ENCODE results near the gene GALNT3.

DNA sequence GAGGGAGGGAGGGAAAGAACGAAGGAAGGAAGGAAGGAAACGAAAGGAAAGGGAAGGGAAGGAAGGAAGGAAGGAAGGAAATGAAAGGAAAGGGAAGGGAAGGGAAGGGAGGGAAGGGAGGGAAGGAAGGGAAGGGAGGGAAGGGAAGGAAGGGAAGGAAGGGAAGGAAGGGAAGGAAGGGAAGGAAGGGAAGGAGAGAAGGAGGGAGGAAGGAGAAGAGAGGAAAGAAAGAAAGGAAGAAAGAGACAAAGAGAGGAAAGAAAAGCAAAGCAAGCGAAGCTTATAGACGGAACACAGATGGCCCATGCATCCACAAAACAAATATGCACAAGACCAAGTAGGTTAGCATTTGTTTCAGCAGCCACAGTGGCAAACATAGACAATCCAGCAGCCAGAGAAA is 20.4 kb upstream of the GALNT3 start:
- TF ChIP-seq EP300 (IDR thresholded peaks at IDR 0.05; ENCODE audit: borderline replicate concordance in 1 of 2, low read depth in 1 of 2, low read length in 1 of 2) = no peak
- no peak for TF ChIP-seq SMC3 (IDR thresholded peaks at IDR 0.05; ENCODE audit: low read depth, low read length)
- TF ChIP-seq, protein P1, sequence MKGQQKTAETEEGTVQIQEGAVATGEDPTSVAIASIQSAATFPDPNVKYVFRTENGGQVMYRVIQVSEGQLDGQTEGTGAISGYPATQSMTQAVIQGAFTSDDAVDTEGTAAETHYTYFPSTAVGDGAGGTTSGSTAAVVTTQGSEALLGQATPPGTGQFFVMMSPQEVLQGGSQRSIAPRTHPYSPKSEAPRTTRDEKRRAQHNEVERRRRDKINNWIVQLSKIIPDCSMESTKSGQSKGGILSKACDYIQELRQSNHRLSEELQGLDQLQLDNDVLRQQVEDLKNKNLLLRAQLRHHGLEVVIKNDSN (IDR thresholded peaks at IDR 0.05; ENCODE audit: borderline replicate concordance, low read depth) = no peak
- TF ChIP-seq, protein P2, sequence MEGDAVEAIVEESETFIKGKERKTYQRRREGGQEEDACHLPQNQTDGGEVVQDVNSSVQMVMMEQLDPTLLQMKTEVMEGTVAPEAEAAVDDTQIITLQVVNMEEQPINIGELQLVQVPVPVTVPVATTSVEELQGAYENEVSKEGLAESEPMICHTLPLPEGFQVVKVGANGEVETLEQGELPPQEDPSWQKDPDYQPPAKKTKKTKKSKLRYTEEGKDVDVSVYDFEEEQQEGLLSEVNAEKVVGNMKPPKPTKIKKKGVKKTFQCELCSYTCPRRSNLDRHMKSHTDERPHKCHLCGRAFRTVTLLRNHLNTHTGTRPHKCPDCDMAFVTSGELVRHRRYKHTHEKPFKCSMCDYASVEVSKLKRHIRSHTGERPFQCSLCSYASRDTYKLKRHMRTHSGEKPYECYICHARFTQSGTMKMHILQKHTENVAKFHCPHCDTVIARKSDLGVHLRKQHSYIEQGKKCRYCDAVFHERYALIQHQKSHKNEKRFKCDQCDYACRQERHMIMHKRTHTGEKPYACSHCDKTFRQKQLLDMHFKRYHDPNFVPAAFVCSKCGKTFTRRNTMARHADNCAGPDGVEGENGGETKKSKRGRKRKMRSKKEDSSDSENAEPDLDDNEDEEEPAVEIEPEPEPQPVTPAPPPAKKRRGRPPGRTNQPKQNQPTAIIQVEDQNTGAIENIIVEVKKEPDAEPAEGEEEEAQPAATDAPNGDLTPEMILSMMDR (IDR thresholded peaks at IDR 0.05) = no peak
- no peak for TF ChIP-seq FOSL2 (IDR thresholded peaks at IDR 0.05; ENCODE audit: borderline replicate concordance, low read depth)
- TF ChIP-seq POLR2AphosphoS5 (IDR thresholded peaks at IDR 0.05; ENCODE audit: low read depth, low read length) = no peak
- TF ChIP-seq, protein P3, sequence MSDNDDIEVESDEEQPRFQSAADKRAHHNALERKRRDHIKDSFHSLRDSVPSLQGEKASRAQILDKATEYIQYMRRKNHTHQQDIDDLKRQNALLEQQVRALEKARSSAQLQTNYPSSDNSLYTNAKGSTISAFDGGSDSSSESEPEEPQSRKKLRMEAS (IDR thresholded peaks at IDR 0.05; ENCODE audit: low read depth) = no peak
- TF ChIP-seq TAF1 (IDR thresholded peaks at IDR 0.05; ENCODE audit: borderline replicate concordance, low read depth, low read length) = no peak
- no peak for TF ChIP-seq RAD21 (IDR thresholded peaks at IDR 0.05; ENCODE audit: low read length)
- TF ChIP-seq, protein P4, sequence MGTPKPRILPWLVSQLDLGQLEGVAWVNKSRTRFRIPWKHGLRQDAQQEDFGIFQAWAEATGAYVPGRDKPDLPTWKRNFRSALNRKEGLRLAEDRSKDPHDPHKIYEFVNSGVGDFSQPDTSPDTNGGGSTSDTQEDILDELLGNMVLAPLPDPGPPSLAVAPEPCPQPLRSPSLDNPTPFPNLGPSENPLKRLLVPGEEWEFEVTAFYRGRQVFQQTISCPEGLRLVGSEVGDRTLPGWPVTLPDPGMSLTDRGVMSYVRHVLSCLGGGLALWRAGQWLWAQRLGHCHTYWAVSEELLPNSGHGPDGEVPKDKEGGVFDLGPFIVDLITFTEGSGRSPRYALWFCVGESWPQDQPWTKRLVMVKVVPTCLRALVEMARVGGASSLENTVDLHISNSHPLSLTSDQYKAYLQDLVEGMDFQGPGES (IDR thresholded peaks at IDR 0.05; ENCODE audit: low read depth, low read length) = no peak
- no peak for TF ChIP-seq RXRA (IDR thresholded peaks at IDR 0.05; ENCODE audit: borderline replicate concordance, low read depth)
- no peak for TF ChIP-seq NFIC (IDR thresholded peaks at IDR 0.05; ENCODE audit: borderline replicate concordance)
- TF ChIP-seq, protein P5, sequence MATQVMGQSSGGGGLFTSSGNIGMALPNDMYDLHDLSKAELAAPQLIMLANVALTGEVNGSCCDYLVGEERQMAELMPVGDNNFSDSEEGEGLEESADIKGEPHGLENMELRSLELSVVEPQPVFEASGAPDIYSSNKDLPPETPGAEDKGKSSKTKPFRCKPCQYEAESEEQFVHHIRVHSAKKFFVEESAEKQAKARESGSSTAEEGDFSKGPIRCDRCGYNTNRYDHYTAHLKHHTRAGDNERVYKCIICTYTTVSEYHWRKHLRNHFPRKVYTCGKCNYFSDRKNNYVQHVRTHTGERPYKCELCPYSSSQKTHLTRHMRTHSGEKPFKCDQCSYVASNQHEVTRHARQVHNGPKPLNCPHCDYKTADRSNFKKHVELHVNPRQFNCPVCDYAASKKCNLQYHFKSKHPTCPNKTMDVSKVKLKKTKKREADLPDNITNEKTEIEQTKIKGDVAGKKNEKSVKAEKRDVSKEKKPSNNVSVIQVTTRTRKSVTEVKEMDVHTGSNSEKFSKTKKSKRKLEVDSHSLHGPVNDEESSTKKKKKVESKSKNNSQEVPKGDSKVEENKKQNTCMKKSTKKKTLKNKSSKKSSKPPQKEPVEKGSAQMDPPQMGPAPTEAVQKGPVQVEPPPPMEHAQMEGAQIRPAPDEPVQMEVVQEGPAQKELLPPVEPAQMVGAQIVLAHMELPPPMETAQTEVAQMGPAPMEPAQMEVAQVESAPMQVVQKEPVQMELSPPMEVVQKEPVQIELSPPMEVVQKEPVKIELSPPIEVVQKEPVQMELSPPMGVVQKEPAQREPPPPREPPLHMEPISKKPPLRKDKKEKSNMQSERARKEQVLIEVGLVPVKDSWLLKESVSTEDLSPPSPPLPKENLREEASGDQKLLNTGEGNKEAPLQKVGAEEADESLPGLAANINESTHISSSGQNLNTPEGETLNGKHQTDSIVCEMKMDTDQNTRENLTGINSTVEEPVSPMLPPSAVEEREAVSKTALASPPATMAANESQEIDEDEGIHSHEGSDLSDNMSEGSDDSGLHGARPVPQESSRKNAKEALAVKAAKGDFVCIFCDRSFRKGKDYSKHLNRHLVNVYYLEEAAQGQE (IDR thresholded peaks at IDR 0.05; ENCODE audit: low read depth, low read length) = no peak
- no peak for TF ChIP-seq EZH2phosphoT487 (IDR thresholded peaks at IDR 0.05; ENCODE audit: borderline replicate concordance, low read depth)
